ENCODE measurements around the gene PVR.
A peak's percentile ranks its signal among the peaks of the same experiment; 100 is the strongest.
"Not testable (repeated sequence)": the region's sequence is repeated elsewhere in the genome, so short reads cannot be mapped to it uniquely, and the experiment has no call there.

Gene PVR

GRCh38 chr19:44643605-44644401 is at the start of gene PVR:
Gene PVR, plus strand, starts transcription at chr19:44643910. Its CDS starts 187 bp downstream, at chr19:44644097.
- H3K4me3 ChIP-seq (ENCODE audit: low read depth, low read length): peak within 1 kb of the TSS; percentile 85
- no peak for DNase-seq (ENCODE audit: low read depth)

GRCh38 chr19:44596428-44597130 is 47.1 kb upstream of the PVR start:
- no peak overlapping the region for H3K4me3 ChIP-seq (ENCODE audit: low read depth, low read length)
- DNase-seq (ENCODE audit: low read depth): no peak

GRCh38 chr19:44597131-44597491 is 46.6 kb upstream of the PVR start:
- H3K4me3 ChIP-seq (ENCODE audit: low read depth, low read length): no peak overlapping the region
- DNase-seq (ENCODE audit: low read depth): no peak

- DNase-seq (ENCODE audit: low read depth): no peak
- H3K4me3 ChIP-seq (ENCODE audit: low read depth, low read length): no peak overlapping the region
Measured at GRCh38 chr19:44598355-44598754, 45.4 kb upstream of the PVR start.

DNA sequence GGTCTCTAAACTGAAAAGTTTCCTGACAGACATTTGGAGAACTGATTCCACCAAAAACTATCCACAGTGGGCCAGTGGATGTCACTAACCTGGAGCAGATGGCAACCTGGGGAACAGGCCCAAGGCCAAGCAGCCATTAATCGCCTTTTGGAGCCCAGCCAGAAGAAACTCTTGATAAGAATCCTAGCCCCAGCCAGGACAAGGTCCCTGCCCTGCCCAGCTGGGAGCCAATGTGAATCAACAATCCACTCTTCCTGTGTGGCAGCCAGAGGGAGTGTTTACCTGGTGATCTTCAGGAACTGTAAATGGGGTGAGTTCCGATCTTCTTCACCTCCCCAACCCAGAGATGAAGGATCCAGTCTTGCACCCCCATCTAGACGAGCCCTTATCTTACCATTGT is 44.8 kb upstream of the PVR start:
- no peak overlapping the region for H3K4me3 ChIP-seq (ENCODE audit: low read depth, low read length)
- no peak for DNase-seq (ENCODE audit: low read depth)

- no peak for DNase-seq (ENCODE audit: low read depth)
- no peak overlapping the region for H3K4me3 ChIP-seq (ENCODE audit: low read depth, low read length)
Measured at GRCh38 chr19:44600466-44600865, 43.2 kb upstream of the PVR start.

DNA sequence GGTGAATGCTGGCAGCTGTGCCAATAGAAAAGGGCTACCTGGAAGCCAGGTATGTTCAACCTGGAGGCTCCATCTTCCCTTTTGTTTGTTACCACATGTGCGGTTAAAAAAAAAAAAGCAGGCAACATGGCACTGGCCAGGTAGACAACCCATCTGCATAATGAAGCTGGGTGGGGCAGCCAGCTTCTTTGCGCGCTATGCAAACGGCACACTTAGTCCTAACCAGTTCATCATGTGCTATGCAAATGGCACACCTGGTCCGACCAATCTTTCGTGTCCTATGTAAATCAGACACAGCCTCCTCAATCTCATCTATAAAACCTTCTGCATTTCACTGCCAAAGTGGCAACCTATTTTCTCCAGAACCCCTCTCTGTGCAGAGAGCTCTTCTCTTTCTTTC is 41.6 kb upstream of the PVR start:
- no peak overlapping the region for H3K4me3 ChIP-seq (ENCODE audit: low read depth, low read length)
- no peak for DNase-seq (ENCODE audit: low read depth)

GRCh38 chr19:44603201-44603945 is 40.3 kb upstream of the PVR start:
- no peak overlapping the region for H3K4me3 ChIP-seq (ENCODE audit: low read depth, low read length)
- DNase-seq (ENCODE audit: low read depth): peak; percentile 82

DNA sequence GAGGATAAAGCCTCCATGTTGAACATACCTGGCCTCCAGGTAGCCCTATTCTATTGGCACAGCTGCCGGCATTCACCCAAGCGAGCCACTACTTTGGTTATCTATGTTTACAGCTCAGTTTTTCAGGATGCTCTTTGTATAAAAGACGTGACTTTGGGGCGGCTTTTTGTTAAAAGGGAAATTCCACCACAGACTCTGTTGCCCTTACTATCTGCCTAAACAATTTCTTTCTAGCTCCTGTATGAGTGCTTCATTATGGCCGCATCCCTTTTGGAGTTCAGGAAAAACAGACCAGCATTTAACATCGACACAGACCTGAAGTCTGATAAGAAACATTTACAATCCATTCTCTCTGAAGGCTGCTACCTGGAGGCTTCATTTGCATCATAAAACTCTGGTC is 39.5 kb upstream of the PVR start:
- H3K4me3 ChIP-seq (ENCODE audit: low read depth, low read length): no peak overlapping the region

DNA sequence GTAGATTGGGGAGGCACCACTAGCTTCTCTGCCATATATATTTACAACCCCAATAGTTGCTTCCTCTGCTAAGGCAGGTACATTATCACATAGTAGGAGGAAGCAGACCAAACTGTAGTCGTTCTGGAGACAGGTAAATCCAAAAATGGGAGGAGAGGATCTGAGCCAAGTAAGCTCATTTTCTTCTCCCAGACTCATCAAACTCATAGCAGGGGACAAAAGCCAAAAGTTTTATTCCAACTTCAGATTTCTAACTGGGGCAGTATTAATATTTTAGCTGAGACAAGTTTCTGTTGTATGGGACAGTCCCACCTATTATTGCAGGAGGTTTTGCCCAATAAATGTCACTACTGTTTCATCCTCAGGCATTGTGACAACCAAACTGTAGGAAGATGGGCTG is 38.2 kb upstream of the PVR start:
- H3K4me3 ChIP-seq (ENCODE audit: low read depth, low read length): no peak overlapping the region
- DNase-seq (ENCODE audit: low read depth): no peak

More for the DNA sequence above, 39.5 kb upstream of the PVR start:
- no peak for DNase-seq (ENCODE audit: low read depth)

GRCh38 chr19:44607049-44607448 is 36.7 kb upstream of the PVR start:
- peak; percentile 5 for DNase-seq (ENCODE audit: low read depth)
- H3K4me3 ChIP-seq (ENCODE audit: low read depth, low read length): no peak overlapping the region

DNA sequence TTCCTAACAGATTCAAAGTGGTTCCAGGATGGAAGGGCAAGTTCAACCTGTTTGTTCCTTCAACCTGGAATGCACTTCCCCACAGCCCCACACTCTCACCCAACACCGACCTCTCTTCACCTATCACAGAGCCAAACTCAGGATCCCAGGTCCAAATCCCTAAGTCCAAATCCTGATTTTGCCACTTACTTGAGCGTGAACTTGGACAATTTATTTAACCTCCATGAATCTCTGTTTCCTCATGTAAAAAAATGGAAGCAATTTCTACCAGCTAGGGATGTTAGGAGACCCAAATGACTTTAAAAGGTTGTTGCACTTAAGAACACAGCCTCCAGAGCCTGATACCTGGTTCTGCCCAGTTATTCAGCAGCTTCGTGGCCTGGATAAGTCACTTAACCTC is 35.8 kb upstream of the PVR start:
- no peak for DNase-seq (ENCODE audit: low read depth)
- H3K4me3 ChIP-seq (ENCODE audit: low read depth, low read length): no peak overlapping the region

DNA sequence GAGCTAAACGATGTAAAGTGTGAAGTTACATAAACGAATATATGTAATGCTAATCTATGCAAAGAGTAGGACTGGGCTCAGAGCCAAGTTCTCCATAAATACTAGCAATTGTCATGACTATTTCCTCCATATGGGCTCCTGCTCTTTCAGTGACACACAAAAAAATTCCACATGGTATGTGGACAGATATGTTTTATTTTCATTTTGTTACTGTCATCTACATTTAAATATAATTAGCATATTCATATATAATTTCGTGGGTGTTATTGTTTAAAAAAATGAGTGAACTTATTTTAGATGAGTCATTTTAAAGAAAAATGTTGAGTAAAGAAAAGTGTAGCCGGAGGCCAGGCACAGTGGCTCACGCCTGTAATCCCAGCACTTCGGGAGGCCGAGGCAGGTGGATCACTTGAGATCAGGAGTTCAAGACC is 35.3 kb upstream of the PVR start:
- no peak overlapping the region for H3K4me3 ChIP-seq (ENCODE audit: low read depth, low read length)
- peak; percentile 10 for DNase-seq (ENCODE audit: low read depth)

GRCh38 chr19:44609219-44609618 is 34.5 kb upstream of the PVR start:
- DNase-seq (ENCODE audit: low read depth): no peak
- no peak overlapping the region for H3K4me3 ChIP-seq (ENCODE audit: low read depth, low read length)

DNA sequence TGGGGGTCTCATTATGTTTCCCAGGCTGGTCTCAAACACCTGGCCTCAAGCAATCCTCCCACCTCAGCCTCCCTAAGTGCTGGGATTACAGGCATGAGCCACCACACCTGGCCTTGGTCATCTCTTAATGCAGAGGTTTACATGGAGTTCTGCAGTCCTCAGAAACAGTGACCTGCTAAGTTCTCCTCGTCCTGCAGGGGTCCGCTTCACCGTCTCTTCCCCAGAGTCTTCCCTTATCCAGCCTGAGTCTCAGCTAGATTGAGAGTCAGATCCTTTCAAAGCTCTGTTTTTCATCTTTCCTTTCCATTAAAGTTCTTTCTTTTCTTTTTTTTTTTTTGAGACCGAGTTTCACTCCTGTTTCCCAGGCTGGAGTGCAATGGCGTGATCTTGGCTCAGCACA is 33.2 kb upstream of the PVR start:
- not testable (repeated sequence) for DNase-seq (ENCODE audit: low read depth); H3K4me3 ChIP-seq (ENCODE audit: low read depth, low read length)

DNA sequence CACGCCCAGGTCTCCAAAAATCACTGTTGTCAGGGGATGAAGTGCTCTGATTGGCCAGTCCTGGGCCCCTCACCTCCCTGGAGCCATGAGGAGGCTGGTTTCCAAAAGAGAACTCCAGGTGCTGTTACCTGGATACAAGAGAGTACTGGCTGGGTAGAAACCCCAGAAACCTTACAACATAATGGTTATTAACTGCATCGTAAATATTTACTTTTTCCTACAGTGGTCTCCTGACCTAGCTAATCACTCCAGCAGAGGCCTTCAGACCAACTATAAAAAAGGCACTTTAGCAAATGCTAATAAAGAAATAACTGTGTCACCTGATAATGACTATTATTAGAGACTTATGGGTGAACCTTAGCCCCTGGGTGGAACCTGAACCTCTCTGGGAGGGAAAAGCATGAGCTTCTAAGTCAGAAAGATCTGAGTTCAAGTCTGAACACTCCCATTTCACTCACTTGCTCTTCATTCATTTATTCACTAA is 31.9 kb upstream of the PVR start:
- no peak overlapping the region for H3K4me3 ChIP-seq (ENCODE audit: low read depth, low read length)
- no peak for DNase-seq (ENCODE audit: low read depth)

GRCh38 chr19:44613295-44614178 is 30.2 kb upstream of the PVR start, which contains the start of gene IGSF23:
Gene IGSF23, plus strand, starts transcription at chr19:44613563. Its CDS starts 83 bp downstream, at chr19:44613646.
- DNase-seq (ENCODE audit: low read depth): no peak
- H3K4me3 ChIP-seq (ENCODE audit: low read depth, low read length): no peak within 1 kb of the TSS

- H3K4me3 ChIP-seq (ENCODE audit: low read depth, low read length): no peak overlapping the region
- no peak for DNase-seq (ENCODE audit: low read depth)
Measured at GRCh38 chr19:44614313-44614712, 29.4 kb upstream of the PVR start.

DNA sequence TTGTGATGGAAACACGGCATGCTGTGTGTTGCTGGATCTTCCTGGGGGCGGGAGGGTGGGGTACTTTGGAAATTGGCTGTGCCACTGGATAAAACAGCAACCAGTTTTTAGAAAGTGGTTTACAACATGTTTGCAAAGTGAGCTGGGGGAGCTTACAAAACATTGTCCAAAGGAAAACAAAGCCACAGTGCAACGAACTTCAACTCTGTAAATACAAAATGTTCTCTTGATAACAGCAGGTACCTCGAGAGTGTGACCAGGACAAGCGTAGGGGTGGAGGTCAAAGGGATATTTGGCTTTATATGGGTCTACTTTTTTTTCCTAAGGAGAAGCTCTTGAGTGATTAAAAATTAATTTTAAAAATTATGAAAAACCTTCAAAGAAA is 27.9 kb upstream of the PVR start:
- no peak for DNase-seq (ENCODE audit: low read depth)
- no peak overlapping the region for H3K4me3 ChIP-seq (ENCODE audit: low read depth, low read length)
